Osteocyte (in vitro differentiated cells): ENCODE results near the gene SH3GL2. TPM values are rescaled to one million over a fixed set of nuclear protein-coding genes. Genes with fewer than 3 reads are reported as not detected.

Source experiments
- DNase-seq: peaks from one replicate; pipeline ENCODE4 v3.0.0; 2021; ENCODE audit warnings: mixed read lengths; ENCODE audit not compliant: unreplicated experiment; ENCODE audit errors: extremely low spot score
- H3K27ac Mint-ChIP-seq: one replicate; pipeline ENCODE4 v1.8.0; 2021; ENCODE audit warnings: mild to moderate bottlenecking, mixed read lengths; ENCODE audit not compliant: unreplicated experiment
- H3K27me3 Mint-ChIP-seq: one replicate; pipeline ENCODE4 v1.8.0; 2021; ENCODE audit warnings: mixed read lengths; ENCODE audit not compliant: unreplicated experiment
- H3K36me3 Mint-ChIP-seq: one replicate; pipeline ENCODE4 v1.8.0; 2021; ENCODE audit warnings: mixed read lengths; ENCODE audit not compliant: unreplicated experiment
- H3K4me1 Mint-ChIP-seq: one replicate; pipeline ENCODE4 v1.8.0; 2021; ENCODE audit warnings: mixed read lengths; ENCODE audit not compliant: unreplicated experiment
- H3K4me3 Mint-ChIP-seq: one replicate; pipeline ENCODE4 v1.8.0; 2021; ENCODE audit warnings: mild to moderate bottlenecking, moderate library complexity, mixed read lengths; ENCODE audit not compliant: unreplicated experiment
- H3K9me3 Mint-ChIP-seq: one replicate; pipeline ENCODE4 v1.8.0; 2021; ENCODE audit warnings: mixed read lengths; ENCODE audit not compliant: unreplicated experiment
- CTCF ChIP-seq: fragments of 200-600 bp; sonication (generic); IDR thresholded peaks from 2 replicates; pipeline ENCODE4 v1.5.0; 2021; ENCODE audit warnings: antibody characterized with exemption, mild to moderate bottlenecking, moderate library complexity
- total RNA-seq: library from RNA; stranded (reverse); gene quantifications from 2 replicates; pipeline ENCODE4 v1.2.1, GENCODE V29; 2021

SH3GL2 gene
- total RNA-seq, 1 donor from 2014 or later = 0.16 TPM

- Mint-ChIP-seq H3K4me3 (no peak overlapping the region), H3K36me3 (no peaks in the 10 kb centered on the region), H3K27me3 (peaks cover 16% of the 10 kb centered on the region), H3K4me1 (no peaks in the 10 kb centered on the region), H3K27ac (no peak overlapping the region), H3K9me3 (no peaks in the 10 kb centered on the region)
- TF ChIP-seq CTCF = no peak
- DNase-seq = no peak
These were observed 45.7 kb downstream of the SH3GL2 start for GRCh38 chr9:17624571-17624970.

- no peak overlapping the region for H3K27ac Mint-ChIP-seq
- H3K36me3 Mint-ChIP-seq = no peaks in the 10 kb centered on the region
- no peak for DNase-seq
- no peak overlapping the region for H3K4me3 Mint-ChIP-seq
- peaks cover 9% of the 10 kb centered on the region for H3K27me3 Mint-ChIP-seq
- TF ChIP-seq CTCF = no peak
- H3K4me1 Mint-ChIP-seq = no peaks in the 10 kb centered on the region
- H3K9me3 Mint-ChIP-seq = no peaks in the 10 kb centered on the region
These were observed 47.0 kb downstream of the SH3GL2 start for GRCh38 chr9:17625644-17626388.

GRCh38 chr9:17627641-17628040 lies 48.8 kb downstream of the SH3GL2 start:
- H3K9me3 Mint-ChIP-seq = no peaks in the 10 kb centered on the region
- no peak for DNase-seq
- no peak overlapping the region for H3K27ac Mint-ChIP-seq
- H3K36me3 Mint-ChIP-seq = no peaks in the 10 kb centered on the region
- peaks cover 4% of the 10 kb centered on the region for H3K27me3 Mint-ChIP-seq
- TF ChIP-seq CTCF = no peak
- H3K4me1 Mint-ChIP-seq = no peaks in the 10 kb centered on the region
- no peak overlapping the region for H3K4me3 Mint-ChIP-seq

GRCh38 chr9:17628624-17629023 lies 49.8 kb downstream of the SH3GL2 start:
- TF ChIP-seq CTCF = no peak
- no peak for DNase-seq
- H3K4me1 Mint-ChIP-seq = no peaks in the 10 kb centered on the region
- H3K27me3 Mint-ChIP-seq = peaks cover 4% of the 10 kb centered on the region
- no peaks in the 10 kb centered on the region for H3K36me3 Mint-ChIP-seq
- no peaks in the 10 kb centered on the region for H3K9me3 Mint-ChIP-seq
- no peak overlapping the region for H3K4me3 Mint-ChIP-seq
- H3K27ac Mint-ChIP-seq = no peak overlapping the region

GRCh38 chr9:17630531-17630949 lies 51.7 kb downstream of the SH3GL2 start:
- no peak for DNase-seq
- H3K27me3 Mint-ChIP-seq = peaks cover 4% of the 10 kb centered on the region
- no peak overlapping the region for H3K27ac Mint-ChIP-seq
- H3K36me3 Mint-ChIP-seq = no peaks in the 10 kb centered on the region
- no peak for TF ChIP-seq CTCF
- H3K4me1 Mint-ChIP-seq = no peaks in the 10 kb centered on the region
- no peaks in the 10 kb centered on the region for H3K9me3 Mint-ChIP-seq
- H3K4me3 Mint-ChIP-seq = no peak overlapping the region
